Hematopoietic multipotent progenitor cell (in vitro differentiated cells): ENCODE data around the gene BASP1. TPM values are rescaled to one million over a fixed set of nuclear protein-coding genes. Genes with fewer than 3 reads are reported as not detected.

Experiments used
- DNase-seq, 3 donors: peaks; one replicate each; pipeline ENCODE4 v3.0.0-alpha.2; 2011 to 2015; ENCODE audit warnings: low read depth in 2 of 3, low spot score in 2 of 3
- total RNA-seq: library from RNA; depleted of rRNA; stranded (reverse); fragments of >200 nt; gene quantifications from one replicate; pipeline ENCODE4 v1.2.3, GENCODE V29; 2012

The BASP1 gene
- total RNA-seq, 1 donor = 7.8 TPM

GRCh38 chr5:17221843-17222636, 4.6 kb downstream of the BASP1 start:
- peak in 1 of 3 donors; percentile 38 for DNase-seq

GRCh38 chr5:17222664-17223063, 5.2 kb downstream of the BASP1 start:
- no peak for DNase-seq

- no peak for DNase-seq
Observed at GRCh38 chr5:17223367-17224185, 6.1 kb downstream of the BASP1 start.

- no peak for DNase-seq
Observed at GRCh38 chr5:17224858-17225511, 7.6 kb downstream of the BASP1 start.

- no peak for DNase-seq
Observed at GRCh38 chr5:17225520-17225919, 8.1 kb downstream of the BASP1 start.

GRCh38 chr5:17227868-17228267, 10.4 kb downstream of the BASP1 start:
- DNase-seq = no peak

GRCh38 chr5:17228821-17229291, 11.4 kb downstream of the BASP1 start:
- no peak for DNase-seq

- DNase-seq = no peak
Observed at GRCh38 chr5:17229313-17229712, 11.9 kb downstream of the BASP1 start.

GRCh38 chr5:17230191-17230590, 12.8 kb downstream of the BASP1 start:
- no peak for DNase-seq

GRCh38 chr5:17230808-17231525, 13.5 kb downstream of the BASP1 start:
- DNase-seq = no peak

GRCh38 chr5:17232405-17232804, 15.0 kb downstream of the BASP1 start:
- DNase-seq = no peak

GRCh38 chr5:17233488-17233887, 16.1 kb downstream of the BASP1 start:
- DNase-seq = no peak

GRCh38 chr5:17234374-17234773, 16.9 kb downstream of the BASP1 start:
- DNase-seq = no peak

GRCh38 chr5:17235731-17236330, 18.4 kb downstream of the BASP1 start:
- DNase-seq = no peak

GRCh38 chr5:17238521-17239041, 21.1 kb downstream of the BASP1 start:
- no peak for DNase-seq

GRCh38 chr5:17239953-17240352, 22.5 kb downstream of the BASP1 start:
- no peak for DNase-seq

- no peak for DNase-seq
Observed at GRCh38 chr5:17240487-17240886, 23.1 kb downstream of the BASP1 start.

GRCh38 chr5:17241635-17242034, 24.2 kb downstream of the BASP1 start:
- DNase-seq = no peak

GRCh38 chr5:17243287-17244063, 26.0 kb downstream of the BASP1 start:
- no peak for DNase-seq
